Measurements from ENCODE around the gene SH3BP1. TPM values are rescaled to one million over a fixed set of nuclear protein-coding genes. Genes with fewer than 3 reads are reported as not detected.

SH3BP1 gene
- total and polyA plus RNA-seq, 2 experiments from 2014 or later = 9.5 to 46.7 TPM

GRCh38 chr22:37607935-37608476, 31.5 kb upstream of the SH3BP1 start:
- Histone ChIP-seq H2AFZ (no peak overlapping the region), H3F3A (replicated peaks; ENCODE audit: low read depth) (peaks cover 13% of the 10 kb centered on the region), H3K27me3 (ENCODE audit: insufficient read depth) (no peaks in the 10 kb centered on the region), H3K4me1 (ENCODE audit: insufficient read depth) (peaks cover 12% of the 10 kb centered on the region), H3K4me3 (peak overlapping the region; percentile 94), H4K20me1 (replicated peaks; ENCODE audit: insufficient read depth) (no peaks in the 10 kb centered on the region), H3K9me2 (ENCODE audit: insufficient read depth) (no peaks in the 10 kb centered on the region), H3K36me3 (ENCODE audit: insufficient read depth) (no peaks in the 10 kb centered on the region), H3K79me2 (replicated peaks; ENCODE audit: insufficient read depth) (peaks cover 25% of the 10 kb centered on the region), H3K27ac (ENCODE audit: low read depth) (peak overlapping the region; percentile 98), H3K4me2 (peak overlapping the region; percentile 83)
- H3K9me3 Mint-ChIP-seq = no peaks in the 10 kb centered on the region; the same call in 2 of the 3 replicates
- H3K36me3 Mint-ChIP-seq (ENCODE audit: low read depth) = no peaks in the 10 kb centered on the region
- peak; percentile 98 for DNase-seq (ENCODE audit: low spot score)
- H3K4me3 Mint-ChIP-seq = peak overlapping the region; percentile 86
- H3K27me3 Mint-ChIP-seq (ENCODE audit: insufficient read depth, low read depth, poor library complexity) = peaks cover 11% of the 10 kb centered on the region
- H3K4me1 Mint-ChIP-seq = peaks cover 11% of the 10 kb centered on the region
- ATAC-seq = peak; percentile 63; the same call in 2 of the 3 replicates
- TF ChIP-seq ETS1 (IDR thresholded peaks at IDR 0.05) (peak; percentile 19; the same call in 1 of the 2 replicates), EZH2phosphoT487 (IDR thresholded peaks at IDR 0.05; ENCODE audit: unreplicated experiment) (no peak)
- peak overlapping the region; percentile 97 for H3K27ac Mint-ChIP-seq

GRCh38 chr22:37608477-37609239, 30.8 kb upstream of the SH3BP1 start, which contains the start of gene GGA1:
GGA1 (plus strand) TSS chr22:37608834; CDS start chr22:37608861, 27 bp downstream.
- H3K4me3 Mint-ChIP-seq = peak within 1 kb of the TSS; percentile 86
- Histone ChIP-seq H3F3A (replicated peaks; ENCODE audit: low read depth) (peaks cover 13% of the 10 kb centered on the region), H3K4me2 (peak within 1 kb of the TSS; percentile 83), H3K27ac (ENCODE audit: low read depth) (peak within 1 kb of the TSS; percentile 98), H4K20me1 (replicated peaks; ENCODE audit: insufficient read depth) (no peaks in the 10 kb centered on the region), H3K4me3 (peak within 1 kb of the TSS; percentile 94), H3K9me2 (ENCODE audit: insufficient read depth) (no peaks in the 10 kb centered on the region), H3K36me3 (ENCODE audit: insufficient read depth) (no peaks in the 10 kb centered on the region), H3K79me2 (replicated peaks; ENCODE audit: insufficient read depth) (peaks cover 25% of the 10 kb centered on the region), H3K27me3 (ENCODE audit: insufficient read depth) (no peaks in the 10 kb centered on the region), H3K4me1 (ENCODE audit: insufficient read depth) (peaks cover 12% of the 10 kb centered on the region), H2AFZ (peak within 1 kb of the TSS; percentile 69; the same call in 1 of the 2 replicates)
- no peaks in the 10 kb centered on the region for H3K36me3 Mint-ChIP-seq (ENCODE audit: low read depth)
- ATAC-seq = peak; percentile 69
- H3K27ac Mint-ChIP-seq = peak within 1 kb of the TSS; percentile 97
- no peak for TF ChIP-seq EZH2 (IDR thresholded peaks at IDR 0.05; ENCODE audit: low read depth, unreplicated experiment)
- no peak; the same call in 1 of the 2 replicates for TF ChIP-seq ETS1 (IDR thresholded peaks at IDR 0.05)
- TF ChIP-seq STAT1 (IDR thresholded peaks at IDR 0.05; ENCODE audit: unreplicated experiment) = no peak
- peak; percentile 50 for TF ChIP-seq POLR2AphosphoS5 (IDR thresholded peaks at IDR 0.05; ENCODE audit: low read depth)
- no peak for TF ChIP-seq ZNF114 (CRISPR knock-in tag; IDR thresholded peaks at IDR 0.05)
- peak; percentile 90 for TF ChIP-seq CREB1 (CRISPR knock-in tag; IDR thresholded peaks at IDR 0.05; ENCODE audit: low read depth)
- TF ChIP-seq NANOG (IDR thresholded peaks at IDR 0.05; ENCODE audit: borderline replicate concordance) = no peak
- TF ChIP-seq CTCF (conservative IDR thresholded peaks at IDR 0.05; ENCODE audit: low read depth in 2 of 2) = no peak
- H3K27me3 Mint-ChIP-seq (ENCODE audit: insufficient read depth, low read depth, poor library complexity) = peaks cover 16% of the 10 kb centered on the region
- H3K9me3 Mint-ChIP-seq = no peaks in the 10 kb centered on the region; the same call in 2 of the 3 replicates
- peaks cover 11% of the 10 kb centered on the region for H3K4me1 Mint-ChIP-seq
- peak; percentile 95 for DNase-seq (ENCODE audit: low spot score)

Data from GM23338 (cell line).